Tibial nerve (tissue), 4 donors: ENCODE results near the gene TMEM144.

Experiments used
- CTCF ChIP-seq, 5 experiments: fragments of 200-600 bp in 3 of 5; fragments of 450-650 bp in 2 of 5; sonication (generic) in 3 of 5; IDR thresholded peaks; one replicate each; pipeline ENCODE4 v1.5.1; 2016 to 2019; ENCODE audit warnings: antibody characterized with exemption in 5 of 5, mild to moderate bottlenecking in 3 of 5, moderate library complexity in 2 of 5
- EP300 ChIP-seq, 2 donors: sonication (generic); formaldehyde crosslinking; IDR thresholded peaks; one replicate each; pipeline ENCODE4 v1.6.1; 2017; ENCODE audit warnings: antibody characterized with exemption in 2 of 2, mild to moderate bottlenecking in 1 of 2
- POLR2A ChIP-seq, 2 donors: fragments of 450-650 bp; IDR thresholded peaks; one replicate each; pipeline ENCODE4 v1.6.1; 2017; ENCODE audit warnings: antibody characterized with exemption in 2 of 2, mild to moderate bottlenecking in 2 of 2, moderate library complexity in 2 of 2

GRCh38 chr4:158202481-158202880, 7.8 kb upstream of the TMEM144 start:
- TF ChIP-seq CTCF (IDR thresholded peaks at IDR 0.05): no peak
- no peak for TF ChIP-seq POLR2A (IDR thresholded peaks at IDR 0.05)
- no peak for TF ChIP-seq EP300 (IDR thresholded peaks at IDR 0.05)
